Psoas muscle (tissue), 8 donors: ENCODE data around the gene IL11RA. TPM values are rescaled to one million over a fixed set of nuclear protein-coding genes. Genes with fewer than 3 reads are reported as not detected.

Source experiments
- ATAC-seq, 4 donors: fragments of 200-7000 bp; cut with Tn5 transposase; one replicate each; pipeline ENCODE4 v1.9.1; 2020; ENCODE audit warnings: moderate library complexity in 3 of 4, mild to moderate bottlenecking in 2 of 4
- DNase-seq, 2 donors: peaks; one replicate each; pipeline ENCODE4 v3.0.0-alpha.2; 2020
- H3K27ac ChIP-seq: fragments of 200-600 bp; one replicate; pipeline ENCODE4 v1.8.0; 2022
- H3K27me3 ChIP-seq, 3 donors: fragments of 200-600 bp in 1 of 3; one replicate each; pipeline versions ENCODE4 v1.6.1 to v1.8.0; 2013 to 2022; ENCODE audit warnings: low read length in 2 of 3, mild to moderate bottlenecking in 2 of 3, moderate library complexity in 1 of 3; ENCODE audit not compliant: insufficient read depth in 3 of 3
- H3K36me3 ChIP-seq, 2 donors: fragments of 200-600 bp in 1 of 2; one replicate each; pipeline versions ENCODE4 v1.6.1 to v1.8.0; 2013 to 2022; ENCODE audit warnings: low read depth in 1 of 2, mild to moderate bottlenecking in 1 of 2, moderate library complexity in 1 of 2; ENCODE audit not compliant: insufficient read depth in 1 of 2
- H3K4me1 ChIP-seq: fragments of 200-600 bp; one replicate; pipeline ENCODE4 v1.8.0; 2022
- H3K4me3 ChIP-seq: fragments of 200-600 bp; one replicate; pipeline ENCODE4 v1.8.0; 2022; ENCODE audit warnings: mild to moderate bottlenecking
- H3K9me3 ChIP-seq: fragments of 200-600 bp; one replicate; pipeline ENCODE4 v1.8.0; 2022
- CTCF ChIP-seq: fragments of 200-600 bp; IDR thresholded peaks from one replicate; pipeline ENCODE4 v1.8.0; 2022; ENCODE audit warnings: antibody characterized with exemption
- WGBS, 3 donors: extraction: QIAGEN DNeasy Blood & Tissue Kit; methylation state at CpG; one replicate each; pipeline versions ENCODE4 v1.1.6 to v1.1.7; 2013; 5-methylcytosine and 5-hydroxymethylcytosine counted together
- intact Hi-C, 2 donors: fragments of 100-400 bp; cut with DNase I; formaldehyde crosslinking; loops; one replicate each; pipeline versions ENCODE4 v1.11.0 to v1.14.2; 2022
- polyA plus RNA-seq, 3 donors: library from polyadenylated mRNA; stranded (reverse); fragments of 200-250 nt; gene quantifications; one replicate each; pipeline ENCODE4 v1.2.3, GENCODE V29; 2013
- total RNA-seq, 4 donors: library from RNA; stranded (reverse); fragmentation: NEBNext Ultra II Directional in 2 of 4; extraction: Animal tissue kit (Norgen Biotek cat#: 25700) in 2 of 4; gene quantifications; one replicate each; pipeline versions ENCODE4 v1.2.1 to v1.2.4, GENCODE V29; 2021 to 2023
- donor health status: healthy with polysubstance abuse.
- donor health status: DM: no; HTN: no; CAD: no; lungs with moderate emphysema.
- donor health status: Bipolar disorder and iron deficiency.
- donor health status: healthy.
- donor health status: DM: yes; HTN: yes; CAD: no.
- donor health status: DM: no; HTN: no; CAD: no.
- donor health status: DM: no; HTN: no; CAD: no.
- donor health status: DM: yes; HTN: yes; CAD: no.

IL11RA gene
- total and polyA plus RNA-seq, 7 donors: 7.7 to 20.1 (median 12.3) TPM

GRCh38 chr9:34663303-34663605, 11.3 kb downstream of the IL11RA start:
- peaks cover 8% of the 10 kb centered on the region for H3K4me1 ChIP-seq
- DNase-seq (no peak), ATAC-seq (no peak)
- H3K9me3 ChIP-seq: no peaks in the 10 kb centered on the region
- peaks cover 0 to 23% of the 10 kb centered on the region in 2 donors for H3K36me3 ChIP-seq
- no peaks in the 10 kb centered on the region for H3K27me3 ChIP-seq
- no peak overlapping the region for H3K4me3 ChIP-seq
- TF ChIP-seq CTCF: no peak
- H3K27ac ChIP-seq: no peak overlapping the region
- intact Hi-C loops: loop anchor here in 1 of 2 donors (2.0 kb wide), 1 partner anchor 40 kb away; no protein-coding TSS in a partner anchor

GRCh38 chr9:34664281-34665066, 12.5 kb downstream of the IL11RA start:
- H3K9me3 ChIP-seq: no peaks in the 10 kb centered on the region
- H3K27me3 ChIP-seq: no peaks in the 10 kb centered on the region
- H3K36me3 ChIP-seq: peaks cover 0 to 28% of the 10 kb centered on the region in 2 donors
- ATAC-seq: peak; percentile 56 to 71 (median 64)
- H3K27ac ChIP-seq: peak overlapping the region; percentile 94
- peaks cover 8% of the 10 kb centered on the region for H3K4me1 ChIP-seq
- H3K4me3 ChIP-seq: peak overlapping the region; percentile 82
- peak; percentile 81 to 87 for DNase-seq
- intact Hi-C loops: no loop called here
- WGBS, 3 donors: 13 to 22% (median 15%) methylated on average over 18 of the region's 18 CpGs
- TF ChIP-seq CTCF: peak; percentile 67

DNA sequence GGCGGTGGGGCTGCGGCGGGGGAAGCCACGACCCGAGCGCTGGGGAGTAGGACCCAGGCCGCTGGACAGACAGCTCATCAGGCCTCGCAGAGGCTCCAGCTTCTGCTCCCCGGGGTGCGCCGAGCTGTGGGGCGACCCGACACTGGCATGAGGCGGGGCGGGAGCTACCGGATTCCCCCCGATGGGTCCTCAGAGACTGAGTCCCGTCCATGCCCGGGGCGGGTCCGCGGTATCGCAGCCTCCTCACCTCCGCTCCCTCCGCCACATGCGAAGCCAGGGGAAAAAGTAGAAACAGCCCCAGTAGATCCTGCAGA, 13.0 kb downstream of the IL11RA start:
- intact Hi-C loops: no loop called here

GRCh38 chr9:34665381-34666250, 13.6 kb downstream of the IL11RA start:
- ATAC-seq: peak; percentile 88 to 92 (median 90)
- 2 to 3% (median 3%) methylated on average over 37 to 55 of the region's 55 CpGs for WGBS, 3 donors
- Histone ChIP-seq H3K27ac (peak overlapping the region; percentile 94), H3K27me3 (no peaks in the 10 kb centered on the region), H3K4me3 (peak overlapping the region; percentile 82), H3K36me3 (peaks cover 0 to 19% of the 10 kb centered on the region in 2 donors), H3K9me3 (no peaks in the 10 kb centered on the region), H3K4me1 (peaks cover 8% of the 10 kb centered on the region)
- intact Hi-C loops: no loop called here
- DNase-seq: peak; percentile 93 to 97
- no peak for TF ChIP-seq CTCF

More for the DNA sequence above, 13.0 kb downstream of the IL11RA start:
- Histone ChIP-seq H3K9me3 (no peaks in the 10 kb centered on the region), H3K27me3 (no peaks in the 10 kb centered on the region), H3K27ac (peak overlapping the region; percentile 94), H3K4me3 (peak overlapping the region; percentile 82), H3K4me1 (peaks cover 8% of the 10 kb centered on the region), H3K36me3 (peaks cover 0 to 25% of the 10 kb centered on the region in 2 donors)
- 1 to 6% (median 3%) methylated on average over 21 to 26 of the region's 26 CpGs for WGBS, 3 donors
- peak in 2 of 4 donors; percentile 4 to 23 for ATAC-seq
- no peak for DNase-seq
- no peak for TF ChIP-seq CTCF
